ENCODE results near the gene NLRP1.
"Not testable (repeated sequence)": the region's sequence is repeated elsewhere in the genome, so short reads cannot be mapped to it uniquely, and the experiment has no call there.

The NLRP1 gene

DNA sequence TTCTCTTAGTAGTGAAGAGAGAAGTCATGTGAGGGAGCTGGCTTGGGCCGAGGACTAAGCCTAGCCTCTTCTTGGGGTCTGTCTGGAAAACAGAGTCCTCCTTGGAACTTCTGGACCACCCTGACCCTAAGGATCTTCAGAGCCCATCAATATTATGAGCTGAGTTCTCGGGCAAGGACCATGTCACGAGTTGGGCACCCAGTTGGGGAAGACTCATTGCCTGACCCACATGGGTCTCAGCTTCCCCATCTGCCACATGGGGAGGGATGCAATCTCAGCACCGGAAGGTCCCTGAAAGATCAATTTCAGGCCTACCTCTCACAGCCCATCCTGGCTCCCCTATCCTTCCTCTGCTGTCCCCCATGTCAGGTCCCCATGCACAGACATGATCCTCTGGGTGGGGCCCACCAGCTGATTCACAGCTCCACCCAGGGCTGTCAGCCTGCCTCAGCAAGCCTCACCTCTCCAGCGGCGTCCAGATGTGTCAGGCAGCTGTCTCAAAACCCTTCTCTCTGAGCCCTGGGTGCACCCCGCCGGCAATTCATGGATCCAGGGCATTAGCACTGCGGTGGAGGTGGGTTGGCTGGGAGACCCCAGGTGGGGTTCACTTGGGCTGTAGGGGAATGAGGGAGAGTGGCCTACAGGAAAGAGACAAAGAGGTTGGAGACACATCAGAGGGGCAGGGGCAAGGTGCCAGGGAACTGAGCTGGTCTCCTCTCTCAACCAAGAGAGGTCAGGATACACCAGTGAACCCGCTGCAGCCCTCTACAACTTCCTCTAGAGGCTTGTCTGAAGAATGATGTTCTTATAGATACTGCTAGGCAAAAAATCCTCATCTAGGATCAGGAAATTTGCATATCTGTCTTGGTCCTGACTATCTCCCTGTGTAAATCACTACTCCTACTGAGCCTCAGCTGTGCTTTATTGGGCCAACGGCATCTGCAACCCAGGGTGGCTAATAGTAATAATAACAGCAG lies 1.8 kb downstream of the NLRP1 start:
- TF ChIP-seq, protein P1, sequence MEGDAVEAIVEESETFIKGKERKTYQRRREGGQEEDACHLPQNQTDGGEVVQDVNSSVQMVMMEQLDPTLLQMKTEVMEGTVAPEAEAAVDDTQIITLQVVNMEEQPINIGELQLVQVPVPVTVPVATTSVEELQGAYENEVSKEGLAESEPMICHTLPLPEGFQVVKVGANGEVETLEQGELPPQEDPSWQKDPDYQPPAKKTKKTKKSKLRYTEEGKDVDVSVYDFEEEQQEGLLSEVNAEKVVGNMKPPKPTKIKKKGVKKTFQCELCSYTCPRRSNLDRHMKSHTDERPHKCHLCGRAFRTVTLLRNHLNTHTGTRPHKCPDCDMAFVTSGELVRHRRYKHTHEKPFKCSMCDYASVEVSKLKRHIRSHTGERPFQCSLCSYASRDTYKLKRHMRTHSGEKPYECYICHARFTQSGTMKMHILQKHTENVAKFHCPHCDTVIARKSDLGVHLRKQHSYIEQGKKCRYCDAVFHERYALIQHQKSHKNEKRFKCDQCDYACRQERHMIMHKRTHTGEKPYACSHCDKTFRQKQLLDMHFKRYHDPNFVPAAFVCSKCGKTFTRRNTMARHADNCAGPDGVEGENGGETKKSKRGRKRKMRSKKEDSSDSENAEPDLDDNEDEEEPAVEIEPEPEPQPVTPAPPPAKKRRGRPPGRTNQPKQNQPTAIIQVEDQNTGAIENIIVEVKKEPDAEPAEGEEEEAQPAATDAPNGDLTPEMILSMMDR (IDR thresholded peaks at IDR 0.05; ENCODE audit: low read length, missing control alignments) = no peak
- no peak for DNase-seq (ENCODE audit: low read depth)
- peak overlapping the region; percentile 79 for H3K4me3 ChIP-seq (replicated peaks; ENCODE audit: low read depth, low read length)

DNA sequence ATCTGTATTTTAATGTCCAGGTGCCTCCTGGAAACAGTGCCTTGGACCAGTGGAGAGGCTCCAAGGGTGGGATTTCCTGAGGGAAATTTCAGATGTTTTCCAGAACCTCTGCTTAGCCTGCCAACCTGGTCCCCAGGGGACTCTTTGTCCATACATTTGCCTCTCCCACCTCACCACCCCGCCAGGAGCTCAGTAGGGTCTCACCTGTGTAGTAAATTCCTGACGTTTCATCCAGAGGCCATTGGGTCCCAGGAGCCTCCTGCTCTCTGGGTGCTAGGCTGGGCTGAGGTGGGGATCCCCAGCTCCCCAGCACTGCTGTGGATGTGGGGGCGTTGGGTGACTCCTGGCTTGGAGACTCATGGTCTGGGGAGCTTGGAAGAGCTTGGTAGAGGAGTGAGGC lies 2.7 kb downstream of the NLRP1 start:
- TF ChIP-seq, protein P1 (IDR thresholded peaks at IDR 0.05; ENCODE audit: low read length, missing control alignments) = no peak
- no peak for DNase-seq (ENCODE audit: low read depth)
- no peak overlapping the region for H3K4me3 ChIP-seq (replicated peaks; ENCODE audit: low read depth, low read length)

DNA sequence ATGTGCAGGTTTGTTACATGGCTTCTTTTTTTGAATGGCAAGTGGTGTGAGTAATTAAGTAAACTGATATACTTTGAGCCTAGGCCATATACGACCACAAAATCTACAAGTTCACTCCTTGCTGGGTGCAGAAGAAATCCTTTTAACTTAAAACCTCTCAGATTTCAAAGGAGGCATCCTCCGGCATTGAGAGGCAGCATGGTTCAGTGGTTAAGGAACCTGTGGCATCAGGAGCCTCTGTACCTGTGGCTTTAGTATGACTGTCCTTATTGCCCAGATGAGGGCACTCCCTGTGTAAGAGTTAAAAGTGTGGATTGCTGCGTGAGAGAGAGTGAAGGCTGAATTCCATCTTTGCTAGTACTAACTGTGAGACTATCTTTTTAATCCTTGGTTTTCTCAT lies 3.3 kb downstream of the NLRP1 start:
- no peak for DNase-seq (ENCODE audit: low read depth)
- TF ChIP-seq, protein P1 (IDR thresholded peaks at IDR 0.05; ENCODE audit: low read length, missing control alignments) = no peak
- no peak overlapping the region for H3K4me3 ChIP-seq (replicated peaks; ENCODE audit: low read depth, low read length)

DNA sequence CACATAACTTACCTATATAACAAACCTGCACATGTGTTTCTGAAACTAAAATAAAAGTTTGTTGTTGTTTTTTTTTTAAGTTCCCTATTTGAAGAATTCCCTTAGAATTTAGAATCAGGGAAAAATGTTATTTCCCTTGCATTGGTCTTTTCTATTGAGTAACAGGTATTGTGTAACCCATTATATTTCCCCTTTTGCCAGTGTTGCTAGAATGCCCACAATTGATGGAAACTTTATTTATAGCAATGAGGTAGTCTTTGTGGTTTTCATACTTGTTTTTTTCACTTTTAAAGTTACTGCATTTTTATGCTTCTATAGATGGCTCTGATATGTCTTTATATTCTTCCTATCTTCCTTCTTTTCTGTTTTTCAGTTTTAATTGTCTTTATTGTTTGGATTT lies 3.9 kb downstream of the NLRP1 start:
- no peak overlapping the region for H3K4me3 ChIP-seq (replicated peaks; ENCODE audit: low read depth, low read length)
- TF ChIP-seq, protein P1 (IDR thresholded peaks at IDR 0.05; ENCODE audit: low read length, missing control alignments) = no peak
- peak; percentile 74 for DNase-seq (ENCODE audit: low read depth)

DNA sequence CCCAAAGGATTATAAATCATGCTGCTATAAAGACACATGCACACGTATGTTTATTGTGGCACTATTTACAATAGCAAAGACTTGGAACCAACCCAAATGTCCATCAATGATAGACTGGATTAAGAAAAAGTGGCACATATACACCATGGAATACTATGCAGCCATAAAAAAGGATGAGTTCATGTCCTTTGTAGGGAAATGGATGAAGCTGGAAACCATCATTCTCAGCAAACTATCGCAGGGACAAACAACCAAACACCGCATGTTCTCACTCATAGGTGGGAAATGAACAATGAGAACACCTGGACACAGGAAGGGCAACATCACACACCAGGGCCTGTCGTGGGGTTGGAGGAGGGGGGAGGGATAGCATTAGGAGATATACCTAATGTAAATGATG lies 5.5 kb downstream of the NLRP1 start:
- not testable (repeated sequence) for DNase-seq (ENCODE audit: low read depth); H3K4me3 ChIP-seq (replicated peaks; ENCODE audit: low read depth, low read length)

DNA sequence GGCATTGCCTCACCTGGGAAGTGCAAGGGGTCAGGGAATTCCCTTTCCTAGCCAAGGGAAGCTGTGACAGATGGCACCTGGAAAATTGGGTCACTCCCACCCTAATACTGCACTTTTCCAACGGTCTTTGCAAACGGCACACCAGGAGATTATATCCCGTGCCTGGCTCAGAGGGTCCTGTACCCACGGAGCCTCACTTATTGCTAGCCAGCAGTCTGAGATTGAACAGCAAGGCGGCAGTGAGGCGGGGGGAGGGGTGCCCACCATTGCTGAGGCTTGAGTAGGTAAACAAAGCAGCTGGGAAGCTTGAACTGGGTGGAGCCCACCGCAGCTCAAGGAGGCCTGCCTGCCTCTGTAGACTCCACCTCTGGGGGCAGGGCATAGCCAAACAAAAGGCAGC lies 11.3 kb downstream of the NLRP1 start:
- H3K4me3 ChIP-seq (replicated peaks; ENCODE audit: low read depth, low read length); DNase-seq (ENCODE audit: low read depth): not testable (repeated sequence)

DNA sequence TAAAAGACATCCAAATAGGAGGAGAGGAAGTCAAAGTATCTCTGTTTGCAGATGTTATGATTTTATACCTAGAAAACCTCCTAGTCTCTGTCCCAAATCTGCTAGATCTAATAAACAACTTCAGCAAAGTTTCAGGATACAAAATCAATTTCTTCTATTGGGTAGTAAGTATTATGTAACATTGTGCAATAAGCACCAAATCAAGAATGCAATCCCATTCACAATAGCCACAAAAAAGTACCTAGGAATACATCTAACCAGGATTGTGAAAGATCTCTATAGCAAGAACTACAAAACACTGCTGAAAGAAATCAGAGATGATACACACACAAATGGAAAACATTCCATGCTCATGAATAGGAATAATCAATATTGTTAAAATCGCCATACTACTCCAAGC lies 13.0 kb downstream of the NLRP1 start:
- TF ChIP-seq, protein P1 (IDR thresholded peaks at IDR 0.05; ENCODE audit: low read length, missing control alignments) = no peak
- H3K4me3 ChIP-seq (replicated peaks; ENCODE audit: low read depth, low read length) = no peak overlapping the region
- DNase-seq (ENCODE audit: low read depth) = peak; percentile 39

DNA sequence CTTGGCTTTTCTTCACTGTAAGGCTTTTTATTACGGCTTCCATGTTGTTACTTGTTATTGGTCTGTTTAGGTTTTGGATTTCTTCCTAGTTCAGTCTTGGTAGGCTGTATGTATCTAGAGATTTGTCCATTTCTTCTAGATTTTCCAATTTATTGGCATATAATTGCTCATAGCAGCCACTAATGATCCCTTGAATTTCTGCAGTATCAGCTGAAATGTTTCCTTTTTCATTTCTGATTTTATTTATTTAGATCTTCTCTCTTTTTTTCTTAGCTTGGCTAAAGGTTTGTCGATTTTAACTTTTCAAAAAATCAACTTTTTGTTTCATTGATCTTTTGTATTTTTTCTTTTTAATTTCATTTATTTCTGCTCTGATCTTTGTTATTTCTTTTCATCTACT lies 18.5 kb downstream of the NLRP1 start:
- no peak overlapping the region for H3K4me3 ChIP-seq (replicated peaks; ENCODE audit: low read depth, low read length)
- TF ChIP-seq, protein P1 (IDR thresholded peaks at IDR 0.05; ENCODE audit: low read length, missing control alignments) = no peak
- no peak for DNase-seq (ENCODE audit: low read depth)
